HG03354 (cell line): ENCODE data around the gene GMDS.

Experiments
- ATAC-seq: cut with Tn5 transposase; IDR thresholded peaks from one replicate; pipeline ENCODE4 v1.9.1; 2021; ENCODE audit warnings: mild to moderate bottlenecking; ENCODE audit not compliant: unreplicated experiment, poor library complexity, severe bottlenecking

Gene GMDS

GRCh38 chr6:1601158-1602048 is 644.0 kb downstream of the GMDS start:
- no peak for ATAC-seq

GRCh38 chr6:1600764-1601157 is 644.6 kb downstream of the GMDS start:
- no peak for ATAC-seq

- no peak for ATAC-seq
Observed at GRCh38 chr6:1600063-1600763, 645.2 kb downstream of the GMDS start.

GRCh38 chr6:1599469-1599868 is 645.9 kb downstream of the GMDS start:
- no peak for ATAC-seq

GRCh38 chr6:1598886-1599285 is 646.5 kb downstream of the GMDS start:
- ATAC-seq, result no peak

- no peak for ATAC-seq
Observed at GRCh38 chr6:1598433-1598832, 647.0 kb downstream of the GMDS start.

- no peak for ATAC-seq
Observed at GRCh38 chr6:1597924-1598323, 647.5 kb downstream of the GMDS start.

GRCh38 chr6:1597121-1597744 is 648.2 kb downstream of the GMDS start:
- no peak for ATAC-seq

- ATAC-seq, result peak; percentile 68
Observed at GRCh38 chr6:1596088-1596852, 649.1 kb downstream of the GMDS start.

- no peak for ATAC-seq
Observed at GRCh38 chr6:1595271-1596087, 649.9 kb downstream of the GMDS start.

- no peak for ATAC-seq
Observed at GRCh38 chr6:1594445-1595200, 650.8 kb downstream of the GMDS start.

- ATAC-seq, result no peak
Observed at GRCh38 chr6:1593958-1594314, 651.5 kb downstream of the GMDS start.

GRCh38 chr6:1593286-1593957 is 652.0 kb downstream of the GMDS start:
- no peak for ATAC-seq

- ATAC-seq, result no peak
Observed at GRCh38 chr6:1592852-1593251, 652.6 kb downstream of the GMDS start.

GRCh38 chr6:1591926-1592325 is 653.5 kb downstream of the GMDS start:
- ATAC-seq, result no peak

GRCh38 chr6:1591243-1591642 is 654.2 kb downstream of the GMDS start:
- ATAC-seq, result no peak

- ATAC-seq, result no peak
Observed at GRCh38 chr6:1590580-1590979, 654.8 kb downstream of the GMDS start.

- no peak for ATAC-seq
Observed at GRCh38 chr6:1589208-1589607, 656.2 kb downstream of the GMDS start.
